GM10248 (cell line): ENCODE data around the gene ITPRIP.

Source experiments
- CTCF ChIA-PET: fragments of 300-600 bp; sonication (Branson Sonifier 250); formaldehyde crosslinking; extraction: SDS; loops from one replicate; lab custom pipeline; 2021; ENCODE audit warnings: antibody characterized with exemption; lab: Yijun Ruan, JAX
- POLR2A ChIA-PET: fragments of 350-650 bp; sonication (Branson Sonifier 250); formaldehyde crosslinking; extraction: SDS; loops from one replicate; lab custom pipeline; 2020; ENCODE audit warnings: antibody characterized with exemption; lab: Yijun Ruan, JAX
- DNase-seq: peaks from one replicate; pipeline ENCODE4 v3.0.0; 2012; ENCODE audit errors: extremely low spot score
- CTCF ChIP-seq: IDR thresholded peaks from 2 replicates; pipeline ENCODE4 v1.5.1; 2012; ENCODE audit warnings: mild to moderate bottlenecking, low read depth; ENCODE audit errors: extremely low read depth, missing control alignments, control extremely low read depth

Gene ITPRIP

GRCh38 chr10:104350127-104350635 lies 11.9 kb upstream of the ITPRIP start:
- CTCF ChIA-PET, result interaction anchor here (0.7 to 10.4 kb wide), 21 partner anchors 8 to 230 kb away, joined by 3 to 240 read pairs (median 6); partner anchors contain the start of gene ITPRIP
- peak; percentile 63 for TF ChIP-seq CTCF
- POLR2A ChIA-PET, result no interaction called here
- DNase-seq, result peak; percentile 43

- POLR2A ChIA-PET, result interaction anchor here (0.9 kb wide), 1 partner anchor 12 kb away, joined by 3 read pairs; no protein-coding TSS in a partner anchor
- no peak for TF ChIP-seq CTCF
- CTCF ChIA-PET, result interaction anchor here (0.8 to 10.4 kb wide), 13 partner anchors 7 to 76 kb away, joined by 3 to 240 read pairs (median 10); partner anchors contain the start of gene ITPRIP
These were observed 11.4 kb upstream of the ITPRIP start for GRCh38 chr10:104349623-104350126.

GRCh38 chr10:104348601-104349000 lies 10.3 kb upstream of the ITPRIP start:
- POLR2A ChIA-PET, result no interaction called here
- CTCF ChIA-PET, result interaction anchor here (1.4 to 10.4 kb wide), 5 partner anchors 12 to 75 kb away, joined by 7 to 240 read pairs (median 73); partner anchors contain the start of gene ITPRIP
- DNase-seq, result no peak
- TF ChIP-seq CTCF, result no peak

More at GRCh38 chr10:104349623-104350126, 11.4 kb upstream of the ITPRIP start:
- DNase-seq, result peak; percentile 37

- ChIA-PET CTCF (interaction anchor here (0.7 to 10.4 kb wide), 5 partner anchors 9 to 68 kb away, joined by 3 to 240 read pairs (median 3); partner anchors contain the start of gene ITPRIP), POLR2A (no interaction called here)
- no peak for TF ChIP-seq CTCF
- no peak for DNase-seq
These were observed 9.2 kb upstream of the ITPRIP start for GRCh38 chr10:104347295-104348045.

GRCh38 chr10:104345941-104346340 lies 7.7 kb upstream of the ITPRIP start:
- ChIA-PET POLR2A (no interaction called here), CTCF (interaction anchor here (8.1 to 10.4 kb wide), 2 partner anchors 39 to 53 kb away, joined by 180 to 240 read pairs; no protein-coding TSS in a partner anchor)
- no peak for DNase-seq
- no peak for TF ChIP-seq CTCF

- CTCF ChIA-PET, result interaction anchor here (8.1 to 10.4 kb wide), 2 partner anchors 39 to 53 kb away, joined by 180 to 240 read pairs; no protein-coding TSS in a partner anchor
- no peak for DNase-seq
- no peak for TF ChIP-seq CTCF
- POLR2A ChIA-PET, result no interaction called here
These were observed 7.2 kb upstream of the ITPRIP start for GRCh38 chr10:104345515-104345914.
